SU-DHL-6 (cell line): ENCODE results near the gene LAMB4.

Experiments used
- H2AFZ ChIP-seq: fragments of 200-600 bp; sonication (generic); 2 replicates; pipeline ENCODE4 v1.6.1; 2014; ENCODE audit warnings: low read depth, mild to moderate bottlenecking, moderate library complexity, mixed read lengths, antibody characterized with exemption, low read length; ENCODE audit not compliant: severe bottlenecking
- H3F3A ChIP-seq: fragments of 200-600 bp; shearing (Covaris generic); 2 replicates; pipeline ENCODE4 v1.6.0; 2016; ENCODE audit warnings: antibody characterized with exemption, mild to moderate bottlenecking; ENCODE audit not compliant: insufficient read depth
- H3K27ac ChIP-seq: fragments of 200-600 bp; sonication (generic); 2 replicates; pipeline ENCODE4 v1.5.1; 2016; ENCODE audit warnings: low read depth, mild to moderate bottlenecking, low read length, moderate library complexity, mixed read lengths
- H3K27me3 ChIP-seq: fragments of 200-600 bp; sonication (generic), shearing (Covaris generic); 2 replicates; pipeline ENCODE4 v1.6.0; 2014; ENCODE audit warnings: mild to moderate bottlenecking, low read length
- H3K36me3 ChIP-seq: fragments of 200-600 bp; sonication (generic); 2 replicates; pipeline ENCODE4 v1.6.1; 2014; ENCODE audit warnings: mild to moderate bottlenecking, low read length, mixed read lengths
- H3K4me2 ChIP-seq: fragments of 300-600, 200-600 bp; shearing (Covaris generic), sonication (generic); 2 replicates; pipeline ENCODE4 v1.6.0; 2014; ENCODE audit warnings: low read length, low read depth, mild to moderate bottlenecking; ENCODE audit not compliant: poor library complexity, severe bottlenecking
- H3K4me3 ChIP-seq: fragments of 200-600 bp; sonication (generic); 2 replicates; pipeline ENCODE4 v1.5.1; 2014; ENCODE audit warnings: antibody characterized with exemption, low read length, mild to moderate bottlenecking, mixed read lengths; ENCODE audit not compliant: insufficient read depth, poor library complexity, severe bottlenecking
- H3K79me2 ChIP-seq: fragments of 200-600 bp; sonication (generic); 2 replicates; pipeline ENCODE4 v1.6.1; 2014; ENCODE audit warnings: mild to moderate bottlenecking, low read length, moderate library complexity; ENCODE audit not compliant: insufficient read depth
- H3K9ac ChIP-seq: fragments of 200-600 bp; sonication (generic); 2 replicates; pipeline ENCODE4 v1.7.0; 2014; ENCODE audit warnings: mild to moderate bottlenecking, low read length
- H3K9me2 ChIP-seq: fragments of 200-600 bp; sonication (generic); replicated peaks from 2 replicates; pipeline ENCODE4 v1.6.1; 2014; ENCODE audit warnings: low read length; ENCODE audit not compliant: insufficient read depth
- H3K9me3 ChIP-seq: fragments of 200-600 bp; sonication (generic); 2 replicates; pipeline ENCODE4 v1.6.1; 2014; ENCODE audit warnings: low read length, mixed read lengths; ENCODE audit not compliant: insufficient read depth
- H4K20me1 ChIP-seq: fragments of 200-600 bp; sonication (generic); 2 replicates; pipeline ENCODE4 v1.6.1; 2014; ENCODE audit warnings: low read depth, mild to moderate bottlenecking, antibody characterized with exemption, low read length, moderate library complexity, mixed read lengths
- EZH2phosphoT487 ChIP-seq: fragments of 200-600 bp; sonication (generic), shearing (Covaris generic); conservative IDR thresholded peaks from 2 replicates; pipeline ENCODE4 v1.6.1; 2018; ENCODE audit warnings: mild to moderate bottlenecking, antibody characterized with exemption, low read length, moderate library complexity, mixed read lengths
- TF ChIP-seq, protein P1 (sequence below): fragments of 200-600 bp; sonication (generic); IDR thresholded peaks from one replicate; pipeline ENCODE4 v1.5.1; 2017; ENCODE audit warnings: antibody characterized with exemption, mild to moderate bottlenecking, low read length, moderate library complexity; ENCODE audit not compliant: insufficient read depth, poor library complexity, severe bottlenecking

Gene LAMB4

DNA sequence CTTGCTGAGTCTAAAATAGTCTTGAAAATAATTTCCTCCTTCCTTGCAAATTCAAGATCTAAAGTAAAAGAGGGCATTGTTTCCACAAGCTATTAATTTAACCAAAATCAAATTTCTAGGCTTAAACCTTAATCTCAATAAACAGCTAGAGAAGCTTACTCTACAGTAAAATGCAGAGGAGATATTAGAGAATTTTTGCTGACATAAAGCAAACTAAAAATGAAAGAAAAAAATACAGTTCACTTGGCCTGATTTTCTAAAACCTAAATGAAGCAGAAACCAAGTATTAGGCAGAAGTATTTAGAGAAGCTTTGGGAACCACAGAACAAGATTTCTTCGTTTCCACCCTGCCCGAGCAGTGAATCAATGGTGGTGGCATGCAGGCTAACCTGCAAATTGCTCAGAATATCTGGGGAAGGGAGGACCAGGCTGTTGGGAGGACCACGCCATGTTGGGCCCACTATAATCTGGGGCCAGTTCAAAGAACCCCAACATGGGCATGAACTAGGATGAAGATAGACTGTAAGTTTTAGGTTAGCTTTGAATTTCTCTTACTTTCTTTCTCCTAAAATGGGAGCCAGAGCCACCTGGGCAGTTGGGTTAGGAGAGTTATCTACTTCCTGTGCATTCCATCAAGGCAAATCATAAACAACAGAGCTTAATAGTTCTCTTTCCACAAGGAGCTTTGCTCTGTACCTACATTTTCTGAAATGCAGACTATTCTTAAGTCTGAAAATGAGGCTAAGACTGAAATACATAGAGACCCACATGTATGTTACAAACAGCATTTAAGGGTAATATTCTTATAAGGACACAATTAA, 131.3 kb downstream of the LAMB4 start:
- Histone ChIP-seq H3K27me3 (no peaks in the 10 kb centered on the region), H4K20me1 (no peaks in the 10 kb centered on the region), H3K9me2 (no peaks in the 10 kb centered on the region), H3F3A (no peaks in the 10 kb centered on the region), H3K79me2 (no peaks in the 10 kb centered on the region), H3K9me3 (no peaks in the 10 kb centered on the region), H3K9ac (no peak overlapping the region), H3K4me3 (no peak overlapping the region), H3K36me3 (no peaks in the 10 kb centered on the region), H3K4me2 (no peak overlapping the region), H2AFZ (no peak overlapping the region), H3K27ac (no peak overlapping the region)
- TF ChIP-seq, protein P1, sequence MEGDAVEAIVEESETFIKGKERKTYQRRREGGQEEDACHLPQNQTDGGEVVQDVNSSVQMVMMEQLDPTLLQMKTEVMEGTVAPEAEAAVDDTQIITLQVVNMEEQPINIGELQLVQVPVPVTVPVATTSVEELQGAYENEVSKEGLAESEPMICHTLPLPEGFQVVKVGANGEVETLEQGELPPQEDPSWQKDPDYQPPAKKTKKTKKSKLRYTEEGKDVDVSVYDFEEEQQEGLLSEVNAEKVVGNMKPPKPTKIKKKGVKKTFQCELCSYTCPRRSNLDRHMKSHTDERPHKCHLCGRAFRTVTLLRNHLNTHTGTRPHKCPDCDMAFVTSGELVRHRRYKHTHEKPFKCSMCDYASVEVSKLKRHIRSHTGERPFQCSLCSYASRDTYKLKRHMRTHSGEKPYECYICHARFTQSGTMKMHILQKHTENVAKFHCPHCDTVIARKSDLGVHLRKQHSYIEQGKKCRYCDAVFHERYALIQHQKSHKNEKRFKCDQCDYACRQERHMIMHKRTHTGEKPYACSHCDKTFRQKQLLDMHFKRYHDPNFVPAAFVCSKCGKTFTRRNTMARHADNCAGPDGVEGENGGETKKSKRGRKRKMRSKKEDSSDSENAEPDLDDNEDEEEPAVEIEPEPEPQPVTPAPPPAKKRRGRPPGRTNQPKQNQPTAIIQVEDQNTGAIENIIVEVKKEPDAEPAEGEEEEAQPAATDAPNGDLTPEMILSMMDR: no peak
- no peak for TF ChIP-seq EZH2phosphoT487

DNA sequence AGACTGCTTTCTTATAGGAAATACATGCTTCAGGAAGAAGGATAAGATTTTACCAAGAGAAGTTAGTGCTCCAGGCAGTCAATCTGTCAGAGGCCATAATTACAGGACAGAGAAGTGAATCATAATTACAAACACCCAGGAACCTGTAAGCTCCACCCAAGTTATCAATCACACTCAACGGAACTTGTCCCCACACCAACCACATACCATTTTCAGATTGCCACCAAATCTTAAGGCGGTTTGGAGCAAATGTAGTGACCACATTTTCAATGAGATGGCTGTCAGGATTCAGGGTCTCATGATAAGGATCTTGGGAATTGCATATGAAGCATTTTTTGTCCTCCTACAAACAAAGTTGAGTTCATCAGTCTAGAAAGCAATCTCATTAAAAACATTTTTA, 132.0 kb downstream of the LAMB4 start:
- TF ChIP-seq, protein P1: no peak
- TF ChIP-seq EZH2phosphoT487: no peak
- H3K36me3 ChIP-seq: no peaks in the 10 kb centered on the region
- no peak overlapping the region for H3K27ac ChIP-seq
- no peaks in the 10 kb centered on the region for H3K9me2 ChIP-seq
- no peak overlapping the region for H3K9ac ChIP-seq
- H3K4me3 ChIP-seq: no peak overlapping the region
- H3F3A ChIP-seq: no peaks in the 10 kb centered on the region
- no peaks in the 10 kb centered on the region for H4K20me1 ChIP-seq
- no peaks in the 10 kb centered on the region for H3K27me3 ChIP-seq
- H3K4me2 ChIP-seq: no peak overlapping the region
- H3K79me2 ChIP-seq: no peaks in the 10 kb centered on the region
- no peaks in the 10 kb centered on the region for H3K9me3 ChIP-seq
- no peak overlapping the region for H2AFZ ChIP-seq

DNA sequence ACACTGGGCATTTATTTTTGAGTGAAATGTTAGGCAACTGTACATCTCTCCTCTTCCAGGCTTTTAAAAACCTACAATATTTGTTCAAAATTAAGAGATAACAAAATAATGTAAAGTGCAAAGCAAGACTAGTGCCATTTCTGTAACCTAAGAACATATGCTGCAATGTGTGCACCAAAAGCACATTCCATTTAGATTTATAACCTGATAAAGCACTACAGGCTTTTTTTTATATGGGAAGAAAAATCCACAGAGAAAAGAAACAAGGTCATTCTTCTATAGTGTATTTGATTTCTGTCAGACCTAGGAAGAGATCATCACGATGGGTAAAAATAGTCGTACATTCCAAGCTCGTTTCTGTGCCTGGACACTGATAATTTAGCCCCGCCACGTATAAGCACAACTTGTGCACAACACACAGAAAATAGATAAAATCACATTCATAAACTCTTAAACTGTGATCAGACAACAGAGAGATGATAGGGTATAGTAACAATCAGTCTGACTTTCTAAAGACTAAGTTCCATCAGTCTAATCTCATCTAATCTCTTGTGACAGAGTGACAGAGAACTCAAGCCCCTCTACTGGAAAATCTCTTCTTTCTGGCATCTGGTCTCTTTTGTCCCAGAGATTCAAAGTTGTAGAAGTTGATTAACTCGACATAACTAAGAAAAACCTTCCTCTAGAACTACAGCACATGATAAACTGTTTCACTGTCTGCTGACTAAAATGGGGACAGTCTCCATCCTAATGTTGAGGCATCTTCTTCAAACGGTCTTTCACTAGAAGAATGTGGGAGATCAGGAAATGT, 133.9 kb downstream of the LAMB4 start:
- no peaks in the 10 kb centered on the region for H4K20me1 ChIP-seq
- H3K9me3 ChIP-seq: no peaks in the 10 kb centered on the region
- no peak overlapping the region for H3K9ac ChIP-seq
- H3K9me2 ChIP-seq: no peaks in the 10 kb centered on the region
- no peaks in the 10 kb centered on the region for H3K36me3 ChIP-seq
- TF ChIP-seq EZH2phosphoT487: no peak
- TF ChIP-seq, protein P1: no peak
- H3K79me2 ChIP-seq: no peaks in the 10 kb centered on the region
- no peak overlapping the region for H2AFZ ChIP-seq
- no peaks in the 10 kb centered on the region for H3K27me3 ChIP-seq
- no peaks in the 10 kb centered on the region for H3F3A ChIP-seq
- no peak overlapping the region for H3K4me3 ChIP-seq
- no peak overlapping the region for H3K27ac ChIP-seq
- H3K4me2 ChIP-seq: no peak overlapping the region
